ENCODE results near the gene CACNA1S.

DNA sequence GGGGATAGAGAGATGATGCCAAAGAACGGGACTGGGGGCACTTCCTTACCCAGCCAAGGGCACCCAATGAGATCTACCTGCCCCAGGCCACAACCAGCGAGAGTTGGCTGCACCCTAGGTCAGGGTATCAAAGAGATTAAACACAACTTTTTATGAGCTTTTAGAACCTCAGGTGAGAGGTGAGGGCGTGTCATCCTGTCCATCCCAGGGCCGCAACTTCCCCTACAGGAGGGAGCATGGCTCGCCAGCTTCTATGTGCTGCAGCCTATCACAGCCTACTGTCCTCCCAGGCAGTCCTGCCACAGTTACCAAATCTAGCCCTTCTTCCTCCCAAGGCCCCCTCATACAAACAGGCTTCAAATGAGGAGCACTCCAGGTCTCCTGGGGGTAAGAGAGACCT is 29.2 kb upstream of the CACNA1S start:
- TF ChIP-seq EZH2phosphoT487 (IDR thresholded peaks at IDR 0.05) = no peak
- TF ChIP-seq, protein P1, sequence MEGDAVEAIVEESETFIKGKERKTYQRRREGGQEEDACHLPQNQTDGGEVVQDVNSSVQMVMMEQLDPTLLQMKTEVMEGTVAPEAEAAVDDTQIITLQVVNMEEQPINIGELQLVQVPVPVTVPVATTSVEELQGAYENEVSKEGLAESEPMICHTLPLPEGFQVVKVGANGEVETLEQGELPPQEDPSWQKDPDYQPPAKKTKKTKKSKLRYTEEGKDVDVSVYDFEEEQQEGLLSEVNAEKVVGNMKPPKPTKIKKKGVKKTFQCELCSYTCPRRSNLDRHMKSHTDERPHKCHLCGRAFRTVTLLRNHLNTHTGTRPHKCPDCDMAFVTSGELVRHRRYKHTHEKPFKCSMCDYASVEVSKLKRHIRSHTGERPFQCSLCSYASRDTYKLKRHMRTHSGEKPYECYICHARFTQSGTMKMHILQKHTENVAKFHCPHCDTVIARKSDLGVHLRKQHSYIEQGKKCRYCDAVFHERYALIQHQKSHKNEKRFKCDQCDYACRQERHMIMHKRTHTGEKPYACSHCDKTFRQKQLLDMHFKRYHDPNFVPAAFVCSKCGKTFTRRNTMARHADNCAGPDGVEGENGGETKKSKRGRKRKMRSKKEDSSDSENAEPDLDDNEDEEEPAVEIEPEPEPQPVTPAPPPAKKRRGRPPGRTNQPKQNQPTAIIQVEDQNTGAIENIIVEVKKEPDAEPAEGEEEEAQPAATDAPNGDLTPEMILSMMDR (IDR thresholded peaks at IDR 0.05) = no peak
- TF ChIP-seq EZH2 (IDR thresholded peaks at IDR 0.05) = no peak

Data from neural progenitor cell (in vitro differentiated cells).